ENCODE measurements around the gene SMOC2. TPM values are rescaled to one million over a fixed set of nuclear protein-coding genes. Genes with fewer than 3 reads are reported as not detected.
A peak's percentile ranks its signal among the peaks of the same experiment; 100 is the strongest.

The SMOC2 gene
- total RNA-seq, result 18.7 TPM
- long read RNA-seq, transcript SMOC2-202 (13 exons, 3,117 nt), result major isoform, 11 of 30 reads
- long read RNA-seq, partial matches to known transcripts, result 16 of 30 reads
- long read RNA-seq, other reads (novel, unspliced or antisense), result 3 of 30 reads

- intact Hi-C loops (cut with micrococcal nuclease), result no loop called here
- DNase-seq, result peak; percentile 75
- ATAC-seq, result peak; percentile 86
Measured at GRCh38 chr6:168440520-168441433, at the start of gene SMOC2. Gene SMOC2, plus strand, starts transcription at chr6:168441184. Its CDS starts 187 bp downstream, at chr6:168441371.

- DNase-seq (peak; percentile 28), ATAC-seq (no peak)
- intact Hi-C loops (cut with micrococcal nuclease), result no loop called here
Measured at GRCh38 chr6:168393126-168393870, 47.7 kb upstream of the SMOC2 start.

GRCh38 chr6:168394606-168395005, 46.4 kb upstream of the SMOC2 start:
- peak; percentile 42 for ATAC-seq
- intact Hi-C loops (cut with micrococcal nuclease), result no loop called here
- DNase-seq, result peak; percentile 33

- ATAC-seq (no peak), DNase-seq (peak; percentile 7)
- intact Hi-C loops (cut with micrococcal nuclease), result no loop called here
Measured at GRCh38 chr6:168395983-168396382, 45.0 kb upstream of the SMOC2 start.

GRCh38 chr6:168396561-168396960, 44.4 kb upstream of the SMOC2 start:
- intact Hi-C loops (cut with micrococcal nuclease), result no loop called here
- ATAC-seq, result no peak
- peak; percentile 9 for DNase-seq

- no peak for ATAC-seq
- DNase-seq, result peak; percentile 2
- intact Hi-C loops (cut with micrococcal nuclease), result no loop called here
Measured at GRCh38 chr6:168397012-168397411, 44.0 kb upstream of the SMOC2 start.

- DNase-seq (peak; percentile 57), ATAC-seq (peak; percentile 58)
- intact Hi-C loops (cut with micrococcal nuclease), result no loop called here
Measured at GRCh38 chr6:168400037-168400436, 40.9 kb upstream of the SMOC2 start.

- intact Hi-C loops (cut with micrococcal nuclease), result no loop called here
- DNase-seq, result no peak
- no peak for ATAC-seq
Measured at GRCh38 chr6:168403370-168404005, 37.5 kb upstream of the SMOC2 start.

- no peak for DNase-seq
Measured at GRCh38 chr6:168404560-168404959, 36.4 kb upstream of the SMOC2 start.

GRCh38 chr6:168407842-168408241, 33.1 kb upstream of the SMOC2 start:
- no peak for ATAC-seq
- intact Hi-C loops (cut with micrococcal nuclease), result no loop called here
- no peak for DNase-seq

More at GRCh38 chr6:168404560-168404959, 36.4 kb upstream of the SMOC2 start:
- ATAC-seq, result no peak
- intact Hi-C loops (cut with micrococcal nuclease), result no loop called here

- intact Hi-C loops (cut with micrococcal nuclease), result no loop called here
- ATAC-seq (no peak), DNase-seq (no peak)
Measured at GRCh38 chr6:168408504-168409136, 32.4 kb upstream of the SMOC2 start.

GRCh38 chr6:168410035-168410434, 30.9 kb upstream of the SMOC2 start:
- ATAC-seq, result no peak
- intact Hi-C loops (cut with micrococcal nuclease), result no loop called here
- DNase-seq, result no peak

- intact Hi-C loops (cut with micrococcal nuclease), result no loop called here
- DNase-seq, result no peak
Measured at GRCh38 chr6:168410554-168411011, 30.4 kb upstream of the SMOC2 start.

GRCh38 chr6:168411130-168411529, 29.9 kb upstream of the SMOC2 start:
- ATAC-seq (no peak), DNase-seq (no peak)
- intact Hi-C loops (cut with micrococcal nuclease), result no loop called here

More at GRCh38 chr6:168410554-168411011, 30.4 kb upstream of the SMOC2 start:
- peak; percentile 13 for ATAC-seq

GRCh38 chr6:168411793-168412192, 29.2 kb upstream of the SMOC2 start:
- no peak for DNase-seq
- intact Hi-C loops (cut with micrococcal nuclease), result no loop called here
- ATAC-seq, result no peak

- intact Hi-C loops (cut with micrococcal nuclease), result no loop called here
Measured at GRCh38 chr6:168412456-168412855, 28.5 kb upstream of the SMOC2 start.

GRCh38 chr6:168413018-168413720, 27.8 kb upstream of the SMOC2 start:
- peak; percentile 34 for ATAC-seq
- intact Hi-C loops (cut with micrococcal nuclease), result no loop called here
- DNase-seq, result no peak

More at GRCh38 chr6:168412456-168412855, 28.5 kb upstream of the SMOC2 start:
- ATAC-seq, result no peak
- no peak for DNase-seq

- DNase-seq (no peak), ATAC-seq (no peak)
- intact Hi-C loops (cut with micrococcal nuclease), result no loop called here
Measured at GRCh38 chr6:168413856-168414255, 27.1 kb upstream of the SMOC2 start.

Data from left ventricle myocardium superior (tissue), 1 donor.